Retinal pigment epithelial cell (primary cell): ENCODE data around the gene TRAF2.

Source experiments
- DNase-seq: peaks from one replicate; pipeline ENCODE4 v3.0.0-alpha.2; 2010; ENCODE audit warnings: low read depth
- H3K4me3 ChIP-seq: 2 replicates; pipeline ENCODE4 v1.5.1; 2011; ENCODE audit warnings: mild to moderate bottlenecking, low read length, control low read depth, moderate library complexity
- TF ChIP-seq, protein P1 (sequence below): conservative IDR thresholded peaks from 2 replicates; pipeline ENCODE4 v1.5.1; 2011; ENCODE audit warnings: low read depth, low read length, control low read depth, inconsistent platforms

The TRAF2 gene

DNA sequence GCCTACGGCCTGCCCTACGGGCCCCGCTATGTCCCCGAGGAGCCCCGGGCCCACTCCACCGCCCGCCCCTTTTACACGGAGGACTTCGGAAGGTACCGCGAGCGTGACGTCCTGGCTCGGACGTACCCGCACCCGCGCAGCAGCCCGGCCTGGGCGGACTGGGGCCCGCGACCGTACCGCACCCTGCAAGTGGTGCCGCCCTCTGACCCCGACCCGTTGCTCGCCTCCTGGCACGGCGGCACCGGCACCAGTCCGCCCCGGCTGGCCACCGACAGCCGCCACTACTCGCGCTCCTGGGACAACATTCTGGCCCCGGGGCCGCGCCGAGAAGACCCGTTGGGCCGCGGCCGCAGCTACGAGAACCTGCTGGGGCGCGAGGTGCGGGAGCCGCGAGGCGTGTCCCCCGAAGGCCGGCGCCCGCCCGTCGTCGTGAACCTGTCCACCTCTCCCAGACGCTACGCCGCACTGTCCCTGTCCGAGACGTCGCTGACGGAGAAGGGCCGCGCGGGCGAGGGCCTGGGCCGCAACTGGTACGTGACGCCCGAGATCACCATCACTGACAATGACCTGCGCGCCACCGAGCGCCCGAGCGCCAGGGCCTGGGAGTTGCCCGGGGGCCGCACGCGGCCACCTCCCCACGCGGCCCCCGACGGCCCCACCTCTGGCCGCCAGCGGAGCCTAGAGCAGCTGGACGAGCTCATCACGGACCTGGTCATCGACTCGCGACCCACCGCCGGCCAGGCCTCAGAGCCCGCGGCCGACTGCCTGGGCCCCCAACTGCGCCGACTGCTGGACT is 40.7 kb upstream of the TRAF2 start:
- no peak overlapping the region for H3K4me3 ChIP-seq
- TF ChIP-seq, protein P1, sequence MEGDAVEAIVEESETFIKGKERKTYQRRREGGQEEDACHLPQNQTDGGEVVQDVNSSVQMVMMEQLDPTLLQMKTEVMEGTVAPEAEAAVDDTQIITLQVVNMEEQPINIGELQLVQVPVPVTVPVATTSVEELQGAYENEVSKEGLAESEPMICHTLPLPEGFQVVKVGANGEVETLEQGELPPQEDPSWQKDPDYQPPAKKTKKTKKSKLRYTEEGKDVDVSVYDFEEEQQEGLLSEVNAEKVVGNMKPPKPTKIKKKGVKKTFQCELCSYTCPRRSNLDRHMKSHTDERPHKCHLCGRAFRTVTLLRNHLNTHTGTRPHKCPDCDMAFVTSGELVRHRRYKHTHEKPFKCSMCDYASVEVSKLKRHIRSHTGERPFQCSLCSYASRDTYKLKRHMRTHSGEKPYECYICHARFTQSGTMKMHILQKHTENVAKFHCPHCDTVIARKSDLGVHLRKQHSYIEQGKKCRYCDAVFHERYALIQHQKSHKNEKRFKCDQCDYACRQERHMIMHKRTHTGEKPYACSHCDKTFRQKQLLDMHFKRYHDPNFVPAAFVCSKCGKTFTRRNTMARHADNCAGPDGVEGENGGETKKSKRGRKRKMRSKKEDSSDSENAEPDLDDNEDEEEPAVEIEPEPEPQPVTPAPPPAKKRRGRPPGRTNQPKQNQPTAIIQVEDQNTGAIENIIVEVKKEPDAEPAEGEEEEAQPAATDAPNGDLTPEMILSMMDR, result no peak
- DNase-seq, result no peak

DNA sequence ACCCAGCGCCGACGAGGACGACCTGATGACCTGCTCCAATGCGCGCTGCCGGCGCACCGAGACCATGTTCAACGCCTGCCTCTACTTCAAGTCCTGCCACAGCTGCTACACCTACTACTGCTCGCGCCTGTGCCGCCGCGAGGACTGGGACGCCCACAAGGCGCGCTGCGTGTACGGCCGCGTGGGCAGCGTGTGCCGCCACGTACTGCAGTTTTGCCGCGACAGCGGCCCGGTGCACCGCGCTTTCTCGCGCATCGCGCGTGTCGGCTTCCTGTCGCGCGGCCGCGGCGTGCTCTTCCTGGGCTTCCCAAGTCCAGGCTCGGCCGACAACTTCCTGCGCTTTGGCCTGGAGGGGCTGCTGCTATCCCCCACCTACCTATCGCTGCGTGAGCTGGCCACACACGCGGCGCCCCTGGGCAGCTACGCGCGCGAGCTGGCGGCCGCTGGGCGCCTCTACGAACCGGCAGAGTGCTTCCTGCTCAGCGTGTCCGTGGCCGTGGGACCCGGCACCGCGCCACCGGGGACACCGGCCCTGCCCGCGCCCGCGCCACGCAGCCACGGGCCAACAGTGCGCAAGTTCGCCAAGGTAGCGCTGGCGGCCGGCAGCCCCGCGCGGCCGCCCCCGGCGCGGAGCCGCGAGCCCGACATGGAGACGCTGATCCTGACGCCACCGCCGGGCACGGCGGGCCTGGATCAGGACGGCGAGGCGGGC is 39.8 kb upstream of the TRAF2 start:
- no peak for DNase-seq
- H3K4me3 ChIP-seq, result no peak overlapping the region
- TF ChIP-seq, protein P1, result no peak

DNA sequence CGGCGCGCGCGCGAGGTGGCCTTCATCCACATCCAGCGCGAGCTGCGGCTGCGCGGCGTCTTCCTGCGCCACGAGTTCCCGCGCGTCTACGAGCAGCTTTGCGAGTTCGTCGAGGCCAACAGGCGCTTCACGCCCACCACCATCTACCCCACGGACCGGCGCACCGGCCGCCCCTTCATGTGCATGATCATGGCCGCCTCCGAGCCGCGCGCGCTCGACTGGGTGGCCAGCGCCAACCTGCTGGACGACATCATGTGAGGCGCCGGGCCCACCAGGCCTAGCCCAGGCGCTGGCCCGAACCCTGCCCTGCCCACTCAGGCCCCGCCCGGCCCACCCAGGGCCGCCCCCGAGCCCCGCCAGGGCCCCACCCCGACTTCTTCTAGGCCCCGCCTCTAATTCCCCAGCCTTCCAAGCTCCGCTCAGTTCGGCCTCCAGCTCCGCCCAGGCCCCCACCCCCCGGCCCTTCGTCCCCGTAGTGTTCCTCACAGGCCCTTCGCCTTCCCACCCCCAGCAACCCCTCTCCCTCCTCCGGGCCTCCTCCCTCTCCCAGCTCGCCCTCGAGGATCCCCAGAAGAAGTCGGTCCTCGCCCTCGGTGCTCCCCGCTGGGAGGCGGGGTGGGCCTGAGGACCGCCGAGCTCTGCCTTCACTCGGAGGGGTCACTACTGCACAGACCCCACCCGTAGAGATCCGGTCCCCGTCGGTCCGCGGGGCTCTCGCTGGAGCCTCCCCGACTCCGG is 39.1 kb upstream of the TRAF2 start:
- TF ChIP-seq, protein P1, result no peak
- DNase-seq, result no peak
- H3K4me3 ChIP-seq, result peak overlapping the region; percentile 84

DNA sequence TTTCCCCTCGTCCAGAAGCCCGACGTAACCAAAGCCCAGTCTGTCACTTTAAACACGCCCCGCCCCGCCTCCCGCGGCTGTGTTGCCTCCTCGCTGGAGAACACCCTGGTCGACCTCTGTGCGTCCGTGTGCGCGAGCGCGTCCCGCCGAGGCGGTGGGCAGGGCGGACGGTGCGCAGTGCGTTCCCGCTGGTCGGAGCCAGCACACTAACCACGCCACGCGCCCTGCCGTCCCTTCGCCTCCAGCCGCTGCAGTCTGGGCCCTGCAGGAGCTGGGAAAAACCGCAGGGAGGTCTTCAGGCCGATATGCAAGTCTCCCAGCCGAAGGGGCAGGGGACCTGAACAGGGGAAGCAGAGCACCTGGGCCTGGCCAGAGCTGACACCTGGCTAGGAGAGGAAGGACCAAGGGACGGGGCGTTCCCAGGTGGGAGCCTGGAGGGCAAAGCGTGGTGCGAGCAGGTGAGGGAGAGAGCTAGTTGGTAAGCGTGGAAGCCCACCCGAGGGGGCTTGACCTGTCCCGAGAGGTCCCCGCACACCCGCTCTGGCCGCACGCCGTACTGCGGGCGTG is 38.4 kb upstream of the TRAF2 start:
- H3K4me3 ChIP-seq, result peak overlapping the region; percentile 84
- TF ChIP-seq, protein P1, result no peak
- no peak for DNase-seq

DNA sequence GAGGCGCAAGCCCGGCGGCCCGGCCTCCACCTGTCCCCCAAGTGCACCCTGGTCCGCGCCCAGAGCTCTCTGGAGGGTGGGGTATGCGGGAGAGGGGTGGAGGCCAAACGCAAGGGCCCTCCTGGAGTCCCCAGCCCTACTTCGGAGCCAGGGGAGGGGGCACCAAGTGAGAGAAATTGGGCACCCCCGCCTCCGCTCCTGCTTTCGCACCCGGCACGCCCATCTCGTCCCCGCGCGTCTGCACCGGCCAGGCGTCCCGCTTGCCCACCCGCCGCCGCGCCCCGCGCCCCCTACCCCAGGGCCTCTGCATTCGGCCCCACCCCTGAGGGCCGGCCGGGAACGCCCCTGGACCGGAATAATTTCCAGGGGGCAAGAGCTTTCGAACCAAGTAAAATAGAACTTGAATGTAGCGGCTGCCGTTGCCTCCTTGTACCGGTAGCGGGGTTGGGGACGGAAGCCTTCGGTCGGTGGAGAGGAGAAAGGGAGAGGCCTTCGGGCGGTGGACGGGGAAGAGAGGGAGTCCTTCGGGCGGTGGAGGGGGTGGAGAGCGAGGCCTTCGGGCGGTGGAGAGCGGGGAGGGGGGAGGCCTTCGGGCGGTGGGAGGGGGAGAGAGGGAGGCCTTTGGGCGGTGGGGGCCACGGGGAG is 37.8 kb upstream of the TRAF2 start:
- TF ChIP-seq, protein P1, result no peak
- no peak for DNase-seq
- H3K4me3 ChIP-seq, result peak overlapping the region; percentile 84

DNA sequence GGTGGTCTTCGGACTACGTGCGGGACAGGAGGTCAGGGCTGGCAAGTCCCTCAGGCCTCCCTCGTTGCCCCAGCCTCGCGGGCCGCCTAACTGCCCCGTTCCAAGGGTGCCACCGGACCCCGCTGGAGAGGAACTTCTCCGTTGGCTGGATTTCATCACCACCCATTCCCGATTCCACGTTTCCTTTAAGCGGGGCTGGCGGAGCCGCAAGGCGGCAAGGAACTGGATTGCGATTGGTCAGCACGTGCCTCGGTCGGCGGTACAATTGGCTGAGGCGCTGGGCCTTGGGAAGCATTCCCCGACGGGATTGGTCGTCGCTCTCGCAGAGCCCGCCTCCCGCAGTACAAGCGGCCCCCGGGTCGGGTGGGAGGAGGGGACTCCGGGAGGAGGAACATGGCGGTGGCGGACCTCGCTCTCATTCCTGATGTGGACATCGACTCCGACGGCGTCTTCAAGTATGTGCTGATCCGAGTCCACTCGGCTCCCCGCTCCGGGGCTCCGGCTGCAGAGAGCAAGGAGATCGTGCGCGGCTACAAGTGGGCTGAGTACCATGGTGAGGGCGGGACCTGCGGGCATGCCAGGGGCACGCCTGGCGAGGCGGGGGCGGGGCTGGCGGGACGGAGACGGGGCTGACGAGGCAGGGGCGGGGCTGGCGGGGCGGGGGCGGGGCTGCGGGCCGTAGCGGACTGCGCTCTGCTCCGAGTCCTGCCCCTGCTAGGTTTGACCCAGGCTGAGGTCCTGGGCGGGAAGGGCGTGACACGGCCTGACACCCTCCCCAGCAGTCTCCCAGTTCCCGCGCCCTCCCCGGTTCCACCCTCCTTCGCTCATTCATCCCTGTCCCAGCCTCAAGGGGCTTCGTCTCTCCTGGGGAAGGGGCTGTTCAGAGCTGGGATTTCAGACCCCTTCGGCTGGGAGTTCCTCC is 37.0 kb upstream of the TRAF2 start, which contains the start of gene PHPT1:
PHPT1 (plus strand) TSS at position 372 of the 922 bp plus-strand sequence; CDS start at position 394, 22 bp downstream.
- TF ChIP-seq, protein P1, result no peak
- peak within 1 kb of the TSS; percentile 84 for H3K4me3 ChIP-seq
- DNase-seq, result peak; percentile 95
